Ovary (tissue), 3 donors: ENCODE results near the gene CERKL.

Experiments
- POLR2A ChIP-seq: fragments of 450-650 bp; IDR thresholded peaks from one replicate; pipeline ENCODE4 v1.6.1; 2017; ENCODE audit warnings: antibody characterized with exemption, mild to moderate bottlenecking, moderate library complexity
- TF ChIP-seq, protein P1 (sequence below), 3 donors: fragments of 450-650 bp in 2 of 3; fragments of 200-600 bp in 1 of 3; IDR thresholded peaks; one replicate each; pipeline versions ENCODE4 v1.5.1 to v1.8.0; 2016 to 2022; ENCODE audit warnings: antibody characterized with exemption in 3 of 3, mild to moderate bottlenecking in 1 of 3
- donor health status: DM: no; HTN: no; CAD: no.

DNA sequence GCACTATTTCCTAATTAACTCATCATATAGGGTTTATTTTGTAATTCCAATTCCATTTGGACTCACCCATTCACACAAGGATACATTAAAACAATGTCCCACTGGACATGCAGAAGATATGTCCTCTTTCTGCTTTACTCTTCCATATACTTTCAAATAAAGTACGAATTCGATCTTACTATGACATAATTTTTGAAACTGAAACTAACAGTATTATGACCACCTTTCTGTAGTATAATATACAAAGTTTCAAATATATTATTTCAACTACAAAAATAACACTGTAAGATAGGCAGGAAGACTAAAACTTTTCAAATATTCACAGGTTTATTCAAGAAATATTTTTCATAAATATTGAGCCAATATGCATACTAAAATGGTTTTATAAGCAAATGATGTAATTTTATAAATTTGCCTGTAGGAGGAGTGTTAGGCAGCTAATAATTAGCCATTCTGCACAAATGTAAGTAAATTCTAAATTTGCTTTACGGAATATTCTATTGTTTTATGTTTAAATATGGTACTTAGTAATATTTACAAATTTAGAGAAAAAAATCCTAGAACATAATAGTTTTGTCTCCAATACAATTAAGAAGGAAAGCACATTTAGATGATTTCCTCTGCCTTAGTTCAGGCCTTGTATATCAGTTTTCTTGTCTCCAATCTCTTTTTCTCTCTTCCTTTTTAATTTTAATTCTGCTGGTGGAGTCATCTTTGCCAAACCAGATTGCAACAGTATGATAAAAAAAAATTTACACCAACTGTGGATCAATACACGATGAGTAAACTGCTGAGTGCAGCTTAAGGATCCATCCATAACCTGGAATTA is 85.9 kb downstream of the CERKL start:
- TF ChIP-seq, protein P1, sequence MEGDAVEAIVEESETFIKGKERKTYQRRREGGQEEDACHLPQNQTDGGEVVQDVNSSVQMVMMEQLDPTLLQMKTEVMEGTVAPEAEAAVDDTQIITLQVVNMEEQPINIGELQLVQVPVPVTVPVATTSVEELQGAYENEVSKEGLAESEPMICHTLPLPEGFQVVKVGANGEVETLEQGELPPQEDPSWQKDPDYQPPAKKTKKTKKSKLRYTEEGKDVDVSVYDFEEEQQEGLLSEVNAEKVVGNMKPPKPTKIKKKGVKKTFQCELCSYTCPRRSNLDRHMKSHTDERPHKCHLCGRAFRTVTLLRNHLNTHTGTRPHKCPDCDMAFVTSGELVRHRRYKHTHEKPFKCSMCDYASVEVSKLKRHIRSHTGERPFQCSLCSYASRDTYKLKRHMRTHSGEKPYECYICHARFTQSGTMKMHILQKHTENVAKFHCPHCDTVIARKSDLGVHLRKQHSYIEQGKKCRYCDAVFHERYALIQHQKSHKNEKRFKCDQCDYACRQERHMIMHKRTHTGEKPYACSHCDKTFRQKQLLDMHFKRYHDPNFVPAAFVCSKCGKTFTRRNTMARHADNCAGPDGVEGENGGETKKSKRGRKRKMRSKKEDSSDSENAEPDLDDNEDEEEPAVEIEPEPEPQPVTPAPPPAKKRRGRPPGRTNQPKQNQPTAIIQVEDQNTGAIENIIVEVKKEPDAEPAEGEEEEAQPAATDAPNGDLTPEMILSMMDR (IDR thresholded peaks at IDR 0.05), result no peak
- TF ChIP-seq POLR2A, result no peak
